Measurements from ENCODE around the gene GLCCI1. TPM values are rescaled to one million over a fixed set of nuclear protein-coding genes. Genes with fewer than 3 reads are reported as not detected.
A peak's percentile ranks its signal among the peaks of the same experiment; 100 is the strongest.

The GLCCI1 gene
- total RNA-seq, 2 donors from 2014 or later: 7.5 to 8.3 TPM

DNA sequence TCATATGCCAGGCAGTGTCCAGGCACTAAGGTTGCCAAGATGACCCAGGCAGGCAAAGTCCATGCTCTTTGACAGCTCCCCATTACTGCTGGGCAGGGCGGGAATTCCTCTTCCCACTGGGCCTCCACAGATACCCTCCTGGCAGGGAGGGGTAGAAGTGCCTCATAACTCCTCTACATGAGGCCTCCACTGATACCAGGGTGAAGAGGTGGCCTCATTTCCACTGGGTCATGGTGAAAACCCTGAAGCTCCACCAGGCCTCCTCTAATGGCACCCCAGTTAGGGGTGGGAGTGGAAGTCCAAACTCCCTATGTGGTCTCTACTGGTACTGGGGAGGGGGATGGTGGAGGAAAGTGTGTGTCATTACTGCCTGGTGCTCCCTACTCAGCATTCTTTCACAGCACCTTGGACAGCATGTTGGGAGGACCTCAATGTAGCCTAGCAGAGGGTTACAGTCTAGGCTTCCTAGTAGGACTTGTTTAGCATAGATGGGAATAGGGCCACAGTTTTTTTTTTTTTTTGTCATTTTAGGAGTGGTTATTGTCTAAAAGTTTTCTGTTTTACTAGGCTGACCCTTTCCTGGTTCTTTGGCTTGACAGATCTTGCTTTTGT is 34.6 kb upstream of the GLCCI1 start:
- intact Hi-C loops (cut with DNase I): no loop called here
- no peaks in the 10 kb centered on the region for H3K4me1 ChIP-seq
- H3K4me3 ChIP-seq: no peak overlapping the region
- TF ChIP-seq, protein P1, sequence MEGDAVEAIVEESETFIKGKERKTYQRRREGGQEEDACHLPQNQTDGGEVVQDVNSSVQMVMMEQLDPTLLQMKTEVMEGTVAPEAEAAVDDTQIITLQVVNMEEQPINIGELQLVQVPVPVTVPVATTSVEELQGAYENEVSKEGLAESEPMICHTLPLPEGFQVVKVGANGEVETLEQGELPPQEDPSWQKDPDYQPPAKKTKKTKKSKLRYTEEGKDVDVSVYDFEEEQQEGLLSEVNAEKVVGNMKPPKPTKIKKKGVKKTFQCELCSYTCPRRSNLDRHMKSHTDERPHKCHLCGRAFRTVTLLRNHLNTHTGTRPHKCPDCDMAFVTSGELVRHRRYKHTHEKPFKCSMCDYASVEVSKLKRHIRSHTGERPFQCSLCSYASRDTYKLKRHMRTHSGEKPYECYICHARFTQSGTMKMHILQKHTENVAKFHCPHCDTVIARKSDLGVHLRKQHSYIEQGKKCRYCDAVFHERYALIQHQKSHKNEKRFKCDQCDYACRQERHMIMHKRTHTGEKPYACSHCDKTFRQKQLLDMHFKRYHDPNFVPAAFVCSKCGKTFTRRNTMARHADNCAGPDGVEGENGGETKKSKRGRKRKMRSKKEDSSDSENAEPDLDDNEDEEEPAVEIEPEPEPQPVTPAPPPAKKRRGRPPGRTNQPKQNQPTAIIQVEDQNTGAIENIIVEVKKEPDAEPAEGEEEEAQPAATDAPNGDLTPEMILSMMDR (IDR thresholded peaks at IDR 0.05): no peak
- H3K9ac ChIP-seq (ENCODE audit: low read depth in 2 of 2, low read length in 2 of 2): no peak overlapping the region
- H3K9me3 ChIP-seq: no peaks in the 10 kb centered on the region
- H3K36me3 ChIP-seq: no peaks in the 10 kb centered on the region
- H3K27ac ChIP-seq: no peak overlapping the region
- H3K27me3 ChIP-seq: no peaks in the 10 kb centered on the region
- no peak for DNase-seq

GRCh38 chr7:7934945-7935344 is 33.7 kb upstream of the GLCCI1 start:
- no peak overlapping the region for H3K27ac ChIP-seq
- H3K36me3 ChIP-seq: no peaks in the 10 kb centered on the region
- no peaks in the 10 kb centered on the region for H3K4me1 ChIP-seq
- no peak overlapping the region for H3K4me3 ChIP-seq
- H3K27me3 ChIP-seq: no peaks in the 10 kb centered on the region
- intact Hi-C loops (cut with DNase I): no loop called here
- DNase-seq: no peak
- H3K9ac ChIP-seq (ENCODE audit: low read depth in 2 of 2, low read length in 2 of 2): no peak overlapping the region
- H3K9me3 ChIP-seq: no peaks in the 10 kb centered on the region
- TF ChIP-seq, protein P1 (IDR thresholded peaks at IDR 0.05): no peak

GRCh38 chr7:7938471-7938870 is 30.1 kb upstream of the GLCCI1 start:
- Histone ChIP-seq H3K4me3 (no peak overlapping the region), H3K27me3 (no peaks in the 10 kb centered on the region), H3K36me3 (no peaks in the 10 kb centered on the region), H3K9ac (ENCODE audit: low read depth in 2 of 2, low read length in 2 of 2) (no peak overlapping the region), H3K4me1 (no peaks in the 10 kb centered on the region), H3K9me3 (no peaks in the 10 kb centered on the region), H3K27ac (no peak overlapping the region)
- DNase-seq: no peak
- TF ChIP-seq, protein P1 (IDR thresholded peaks at IDR 0.05): no peak
- intact Hi-C loops (cut with DNase I): no loop called here

GRCh38 chr7:7943951-7944350 is 24.6 kb upstream of the GLCCI1 start:
- Histone ChIP-seq H3K9me3 (no peaks in the 10 kb centered on the region), H3K27ac (no peak overlapping the region), H3K4me1 (no peaks in the 10 kb centered on the region), H3K36me3 (no peaks in the 10 kb centered on the region), H3K27me3 (no peaks in the 10 kb centered on the region), H3K4me3 (no peak overlapping the region), H3K9ac (ENCODE audit: low read depth in 2 of 2, low read length in 2 of 2) (no peak overlapping the region)
- intact Hi-C loops (cut with DNase I): no loop called here
- DNase-seq: no peak
- TF ChIP-seq, protein P1 (IDR thresholded peaks at IDR 0.05): no peak

GRCh38 chr7:7944619-7945282 is 23.8 kb upstream of the GLCCI1 start:
- H3K36me3 ChIP-seq: no peaks in the 10 kb centered on the region
- no peak overlapping the region for H3K9ac ChIP-seq (ENCODE audit: low read depth in 2 of 2, low read length in 2 of 2)
- no peaks in the 10 kb centered on the region for H3K27me3 ChIP-seq
- H3K9me3 ChIP-seq: no peaks in the 10 kb centered on the region
- no peaks in the 10 kb centered on the region for H3K4me1 ChIP-seq
- no peak overlapping the region for H3K4me3 ChIP-seq
- TF ChIP-seq, protein P1 (IDR thresholded peaks at IDR 0.05): no peak
- peak overlapping the region; percentile 15 for H3K27ac ChIP-seq
- intact Hi-C loops (cut with DNase I): no loop called here
- DNase-seq: no peak

Data from colonic mucosa (tissue), 4 donors.